Smooth muscle cell (in vitro differentiated cells): ENCODE measurements around the gene PFAS. TPM values are rescaled to one million over a fixed set of nuclear protein-coding genes. Genes with fewer than 3 reads are reported as not detected.

Experiments
- DNase-seq: peaks from one replicate; lab custom pipeline; 2025; ENCODE audit not compliant: unreplicated experiment; lab: John Stamatoyannopoulos, UW
- H2AFZ ChIP-seq: fragments of 200-600 bp; sonication (generic); 2 replicates; pipeline ENCODE4 v1.6.0; 2016; ENCODE audit warnings: antibody characterized with exemption, low read depth, mild to moderate bottlenecking
- H3F3A ChIP-seq: fragments of 200-600 bp; sonication (generic); 2 replicates; pipeline ENCODE4 v1.6.0; 2017; ENCODE audit warnings: antibody characterized with exemption, low read depth
- H3K27ac ChIP-seq: fragments of 200-600 bp; sonication (generic); 2 replicates; pipeline ENCODE4 v1.5.1; 2016; ENCODE audit warnings: low read depth, mild to moderate bottlenecking
- H3K27me3 ChIP-seq: fragments of 200-600 bp; sonication (generic); 2 replicates; pipeline ENCODE4 v1.6.1; 2016; ENCODE audit warnings: low read depth, mild to moderate bottlenecking
- H3K36me3 ChIP-seq: fragments of 200-600 bp; sonication (generic); 2 replicates; pipeline ENCODE4 v1.5.1; 2016; ENCODE audit warnings: low read depth
- H3K4me1 ChIP-seq: fragments of 200-600 bp; sonication (generic); 2 replicates; pipeline ENCODE4 v1.5.1; 2016; ENCODE audit warnings: low read depth
- H3K4me2 ChIP-seq: fragments of 200-600 bp; sonication (generic); 2 replicates; pipeline ENCODE4 v1.6.0; 2016; ENCODE audit warnings: mild to moderate bottlenecking
- H3K4me3 ChIP-seq: fragments of 200-600 bp; sonication (generic); 2 replicates; pipeline ENCODE4 v1.5.1; 2016; ENCODE audit warnings: mild to moderate bottlenecking
- H3K79me2 ChIP-seq: fragments of 200-600 bp; sonication (generic); 2 replicates; pipeline ENCODE4 v1.6.0; 2016; ENCODE audit warnings: low read depth, mild to moderate bottlenecking
- H3K9ac ChIP-seq: fragments of 200-600 bp; sonication (generic); 2 replicates; pipeline ENCODE4 v1.6.0; 2016; ENCODE audit warnings: low read depth
- H3K9me3 ChIP-seq: fragments of 200-600 bp; sonication (generic); replicated peaks from 2 replicates; pipeline ENCODE4 v1.5.1; 2016; ENCODE audit warnings: low read depth
- H4K20me1 ChIP-seq: fragments of 200-600 bp; sonication (generic); 2 replicates; pipeline ENCODE4 v1.6.0; 2016; ENCODE audit warnings: low read depth
- WGBS: methylation state at CpG from one replicate; pipeline ENCODE4 v1.1.7; 2016; ENCODE audit warnings: low lambda C conversion rate; 5-methylcytosine and 5-hydroxymethylcytosine counted together
- polyA plus RNA-seq: library from polyadenylated mRNA; unstranded; fragments of >200 nt; fragmentation: Nextera tagmentation; extraction: Ambion mirVana; gene quantifications from 2 replicates; pipeline ENCODE4 v1.2.1, GENCODE V29; 2016
- total RNA-seq: library from RNA; depleted of rRNA; stranded (reverse); fragments of >200 nt; gene quantifications from 2 replicates; pipeline ENCODE4 v1.2.3, GENCODE V29; 2014
- TF ChIP-seq, protein P1 (sequence below): fragments of 200-600 bp; sonication (generic); IDR thresholded peaks from 2 replicates; pipeline ENCODE4 v1.5.1; 2017; ENCODE audit warnings: borderline replicate concordance, mild to moderate bottlenecking, antibody characterized with exemption; ENCODE audit not compliant: insufficient read depth, poor library complexity, severe bottlenecking

PFAS gene
- total and polyA plus RNA-seq, 2 experiments from 2014 or later, result 9.9 to 12.8 TPM

DNA sequence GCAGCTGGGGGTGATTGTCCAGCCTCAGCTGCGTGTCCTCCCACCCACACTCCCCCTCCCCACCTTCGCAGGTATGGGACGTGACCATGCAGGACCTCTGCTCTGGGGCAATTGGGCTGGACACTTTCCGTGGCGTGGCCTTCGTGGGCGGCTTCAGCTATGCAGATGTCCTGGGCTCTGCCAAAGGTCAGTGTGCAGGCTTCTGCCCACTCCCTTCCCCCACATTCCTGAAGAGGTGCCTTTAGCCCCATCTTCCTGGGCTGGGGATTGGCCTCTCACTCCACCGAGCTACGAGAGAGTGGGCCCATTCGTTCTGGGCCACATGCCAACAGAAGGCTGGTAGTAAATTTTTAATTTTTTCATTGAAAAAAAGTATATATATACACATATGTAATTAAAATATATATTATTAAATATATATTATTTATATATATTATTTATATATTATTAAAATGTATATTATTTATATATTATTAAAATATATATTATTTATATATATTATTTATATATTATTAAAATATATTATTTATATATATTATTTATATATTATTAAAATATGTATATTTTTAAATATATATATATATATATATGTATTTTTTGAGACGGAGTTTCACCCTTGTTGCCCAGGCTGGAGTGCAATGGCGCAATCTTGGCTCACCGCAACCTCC lies 18.5 kb downstream of the PFAS start:
- Histone ChIP-seq H3K36me3 (no peaks in the 10 kb centered on the region), H4K20me1 (no peaks in the 10 kb centered on the region), H3K9ac (no peak overlapping the region), H3K27me3 (no peaks in the 10 kb centered on the region), H2AFZ (no peak overlapping the region), H3K79me2 (no peaks in the 10 kb centered on the region), H3K4me1 (no peaks in the 10 kb centered on the region), H3F3A (no peaks in the 10 kb centered on the region), H3K4me3 (no peak overlapping the region), H3K4me2 (no peak overlapping the region), H3K9me3 (no peaks in the 10 kb centered on the region), H3K27ac (no peak overlapping the region)
- DNase-seq, result no peak
- TF ChIP-seq, protein P1, sequence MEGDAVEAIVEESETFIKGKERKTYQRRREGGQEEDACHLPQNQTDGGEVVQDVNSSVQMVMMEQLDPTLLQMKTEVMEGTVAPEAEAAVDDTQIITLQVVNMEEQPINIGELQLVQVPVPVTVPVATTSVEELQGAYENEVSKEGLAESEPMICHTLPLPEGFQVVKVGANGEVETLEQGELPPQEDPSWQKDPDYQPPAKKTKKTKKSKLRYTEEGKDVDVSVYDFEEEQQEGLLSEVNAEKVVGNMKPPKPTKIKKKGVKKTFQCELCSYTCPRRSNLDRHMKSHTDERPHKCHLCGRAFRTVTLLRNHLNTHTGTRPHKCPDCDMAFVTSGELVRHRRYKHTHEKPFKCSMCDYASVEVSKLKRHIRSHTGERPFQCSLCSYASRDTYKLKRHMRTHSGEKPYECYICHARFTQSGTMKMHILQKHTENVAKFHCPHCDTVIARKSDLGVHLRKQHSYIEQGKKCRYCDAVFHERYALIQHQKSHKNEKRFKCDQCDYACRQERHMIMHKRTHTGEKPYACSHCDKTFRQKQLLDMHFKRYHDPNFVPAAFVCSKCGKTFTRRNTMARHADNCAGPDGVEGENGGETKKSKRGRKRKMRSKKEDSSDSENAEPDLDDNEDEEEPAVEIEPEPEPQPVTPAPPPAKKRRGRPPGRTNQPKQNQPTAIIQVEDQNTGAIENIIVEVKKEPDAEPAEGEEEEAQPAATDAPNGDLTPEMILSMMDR, result no peak
- WGBS, result 95% methylated on average over 13 of the region's 13 CpGs

DNA sequence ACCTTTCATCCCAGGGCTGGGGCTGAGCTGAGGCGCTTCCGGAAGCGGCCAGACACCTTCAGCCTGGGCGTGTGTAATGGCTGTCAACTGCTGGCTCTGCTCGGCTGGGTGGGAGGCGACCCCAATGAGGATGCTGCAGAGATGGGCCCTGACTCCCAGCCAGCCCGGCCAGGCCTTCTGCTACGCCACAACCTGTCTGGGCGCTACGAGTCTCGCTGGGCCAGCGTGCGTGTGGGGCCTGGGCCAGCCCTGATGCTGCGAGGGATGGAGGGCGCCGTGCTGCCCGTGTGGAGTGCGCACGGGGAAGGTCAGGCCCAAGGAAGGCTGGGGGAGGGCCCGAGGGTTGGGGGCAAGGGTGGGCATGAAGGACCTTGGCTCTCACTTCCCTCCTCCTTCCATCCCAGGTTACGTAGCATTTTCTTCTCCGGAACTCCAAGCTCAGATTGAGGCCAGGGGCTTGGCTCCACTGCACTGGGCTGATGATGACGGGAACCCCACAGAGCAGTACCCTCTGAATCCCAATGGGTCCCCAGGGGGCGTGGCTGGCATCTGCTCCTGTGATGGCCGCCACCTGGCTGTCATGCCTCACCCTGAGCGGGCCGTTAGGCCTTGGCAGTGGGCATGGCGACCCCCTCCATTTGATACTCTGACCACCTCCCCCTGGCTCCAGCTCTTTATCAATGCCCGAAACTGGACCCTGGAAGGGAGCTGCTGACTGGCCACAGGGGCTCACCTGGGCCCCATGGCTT lies 19.6 kb downstream of the PFAS start:
- H3K79me2 ChIP-seq, result no peaks in the 10 kb centered on the region
- 97% methylated on average over 20 of the region's 29 CpGs for WGBS
- no peak overlapping the region for H3K4me3 ChIP-seq
- no peak overlapping the region for H2AFZ ChIP-seq
- no peaks in the 10 kb centered on the region for H3K27me3 ChIP-seq
- H3K9me3 ChIP-seq, result no peaks in the 10 kb centered on the region
- no peak overlapping the region for H3K4me2 ChIP-seq
- H3K9ac ChIP-seq, result no peak overlapping the region
- TF ChIP-seq, protein P1, result no peak
- H4K20me1 ChIP-seq, result no peaks in the 10 kb centered on the region
- no peaks in the 10 kb centered on the region for H3K36me3 ChIP-seq
- no peak overlapping the region for H3K27ac ChIP-seq
- H3K4me1 ChIP-seq, result no peaks in the 10 kb centered on the region
- H3F3A ChIP-seq, result no peaks in the 10 kb centered on the region
- DNase-seq, result no peak

DNA sequence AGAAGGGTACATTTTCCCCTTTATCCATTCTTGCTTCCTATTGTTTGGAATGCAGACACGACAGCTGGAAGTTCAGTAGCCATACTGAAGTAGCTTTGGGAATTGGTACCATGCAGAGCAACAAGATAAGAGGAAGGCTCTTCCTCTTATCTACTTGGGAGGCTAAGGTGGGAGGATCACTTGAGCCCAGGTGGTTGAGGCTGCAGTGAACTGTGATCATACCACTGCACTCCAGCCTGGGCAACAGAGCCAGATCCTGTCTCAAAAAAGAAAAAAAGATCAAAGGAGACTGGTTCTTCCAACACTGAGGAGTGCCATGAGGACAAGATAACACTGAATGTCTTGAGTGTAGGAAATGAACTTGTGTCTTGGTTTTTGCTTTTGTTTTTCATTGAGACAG lies 23.3 kb downstream of the PFAS start:
- Histone ChIP-seq H3K4me1 (no peaks in the 10 kb centered on the region), H3K27me3 (no peaks in the 10 kb centered on the region), H3K9ac (no peak overlapping the region), H4K20me1 (no peaks in the 10 kb centered on the region), H3K79me2 (no peaks in the 10 kb centered on the region), H3K4me2 (no peak overlapping the region), H3K27ac (no peak overlapping the region), H3F3A (no peaks in the 10 kb centered on the region), H3K4me3 (no peak overlapping the region), H2AFZ (no peak overlapping the region), H3K9me3 (no peaks in the 10 kb centered on the region), H3K36me3 (no peaks in the 10 kb centered on the region)
- no peak for DNase-seq
- TF ChIP-seq, protein P1, result no peak
- WGBS, result 100% methylated on average over 1 of the region's 1 CpG
